SK-N-MC (cell line): ENCODE measurements around the gene KIF24.
"Not testable (repeated sequence)": the region's sequence is repeated elsewhere in the genome, so short reads cannot be mapped to it uniquely, and the experiment has no call there.

ENCODE experiments used
- DNase-seq: peaks from one replicate; pipeline ENCODE4 v3.0.0-alpha.2; 2011; ENCODE audit warnings: low read depth, low spot score
- H3K27ac ChIP-seq: fragments of 200-600 bp; sonication (generic); 2 replicates; pipeline ENCODE4 v1.5.1; 2016; ENCODE audit warnings: mixed run types
- H3K36me3 ChIP-seq: fragments of 200-600 bp; sonication (generic); 2 replicates; pipeline ENCODE4 v1.6.1; 2017; ENCODE audit warnings: antibody characterized with exemption, low read length, mixed read lengths; ENCODE audit not compliant: insufficient read depth
- H3K4me3 ChIP-seq: fragments of 200-600 bp; sonication (generic); 2 replicates; pipeline ENCODE4 v1.5.1; 2016
- H3K9ac ChIP-seq: fragments of 200-600 bp; sonication (generic); 2 replicates; pipeline ENCODE4 v1.8.0; 2017; ENCODE audit warnings: mixed run types, mixed read lengths; ENCODE audit not compliant: insufficient read length
- H3K9me3 ChIP-seq: fragments of 200-600 bp; sonication (generic); 2 replicates; pipeline ENCODE4 v1.6.1; 2017; ENCODE audit warnings: low read depth, mild to moderate bottlenecking, antibody characterized with exemption, low read length, moderate library complexity, mixed read lengths
- EZH2 ChIP-seq: fragments of 200-600 bp; sonication (generic); IDR thresholded peaks from one replicate; pipeline ENCODE4 v1.6.1; 2017; ENCODE audit warnings: antibody characterized with exemption
- FOXP2 ChIP-seq: optimal IDR thresholded peaks from 2 replicates; pipeline ENCODE3; 2011; ENCODE audit warnings: mild to moderate bottlenecking, moderate library complexity; ENCODE audit not compliant: insufficient read depth; ENCODE audit errors: extremely low read length, control extremely low read depth
- POLR2AphosphoS5 ChIP-seq: IDR thresholded peaks from 2 replicates; pipeline ENCODE4 v1.6.1; 2012; ENCODE audit warnings: mild to moderate bottlenecking, low read depth, low read length, borderline replicate concordance

Gene KIF24

DNA sequence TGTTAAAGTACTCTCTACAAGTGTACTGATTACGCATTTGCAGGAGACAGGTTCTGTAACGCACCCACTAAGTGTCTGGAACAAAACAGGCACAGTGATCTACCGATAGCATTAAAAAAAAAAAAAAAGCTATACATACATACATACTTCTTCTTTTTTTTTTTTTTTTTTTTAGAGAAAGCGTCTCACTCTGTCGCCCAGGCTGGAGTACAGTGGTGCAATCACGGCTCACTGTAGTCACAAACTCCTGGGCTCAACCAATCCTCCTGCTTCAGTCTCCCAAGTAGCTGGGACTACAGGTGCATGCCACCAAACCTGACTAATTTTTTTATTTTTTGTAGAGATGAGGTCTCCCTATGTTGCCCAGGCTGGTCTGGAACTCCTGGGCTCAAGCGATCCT, 7.6 kb downstream of the KIF24 start:
- H3K9me3 ChIP-seq: no peaks in the 10 kb centered on the region
- TF ChIP-seq FOXP2 (no peak), POLR2AphosphoS5 (no peak), EZH2 (no peak)
- DNase-seq: no peak
- no peak overlapping the region for H3K9ac ChIP-seq
- no peaks in the 10 kb centered on the region for H3K36me3 ChIP-seq
- H3K4me3 ChIP-seq: no peak overlapping the region
- no peak overlapping the region for H3K27ac ChIP-seq

DNA sequence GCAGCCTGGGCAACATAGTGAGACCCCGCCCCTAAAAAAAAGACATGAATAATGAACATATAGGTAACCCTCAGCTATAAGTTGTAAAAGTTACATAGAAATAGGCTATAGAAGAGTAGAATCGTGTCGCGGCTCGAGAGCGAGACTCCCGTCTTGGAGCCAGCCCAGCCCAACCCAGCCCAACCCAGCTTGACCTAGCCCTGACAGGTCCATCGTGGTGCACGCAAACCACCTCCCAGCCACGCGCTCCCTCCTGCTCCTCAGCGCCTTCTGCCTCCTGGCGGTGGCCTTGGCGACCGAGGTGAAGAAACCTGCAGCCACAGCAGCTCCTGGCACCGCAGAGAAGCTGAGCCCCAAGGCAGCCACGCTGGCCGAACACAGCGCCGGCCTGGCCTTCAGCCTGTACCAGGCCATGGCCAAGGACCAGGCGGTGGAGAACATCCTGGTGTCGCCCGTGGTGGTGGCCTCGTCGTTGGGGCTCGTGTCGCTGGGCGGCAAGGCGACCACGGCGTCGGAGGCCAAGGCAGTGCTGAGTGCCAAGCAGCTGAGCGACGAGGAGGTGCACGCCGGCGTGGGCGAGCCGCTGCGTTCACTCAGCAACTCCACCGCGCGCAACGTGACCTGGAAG, 10.8 kb downstream of the KIF24 start:
- Histone ChIP-seq H3K9me3 (no peaks in the 10 kb centered on the region), H3K4me3 (no peak overlapping the region), H3K27ac (no peak overlapping the region), H3K36me3 (no peaks in the 10 kb centered on the region), H3K9ac (no peak overlapping the region)
- TF ChIP-seq POLR2AphosphoS5 (no peak), EZH2 (no peak), FOXP2 (no peak)
- DNase-seq: no peak

DNA sequence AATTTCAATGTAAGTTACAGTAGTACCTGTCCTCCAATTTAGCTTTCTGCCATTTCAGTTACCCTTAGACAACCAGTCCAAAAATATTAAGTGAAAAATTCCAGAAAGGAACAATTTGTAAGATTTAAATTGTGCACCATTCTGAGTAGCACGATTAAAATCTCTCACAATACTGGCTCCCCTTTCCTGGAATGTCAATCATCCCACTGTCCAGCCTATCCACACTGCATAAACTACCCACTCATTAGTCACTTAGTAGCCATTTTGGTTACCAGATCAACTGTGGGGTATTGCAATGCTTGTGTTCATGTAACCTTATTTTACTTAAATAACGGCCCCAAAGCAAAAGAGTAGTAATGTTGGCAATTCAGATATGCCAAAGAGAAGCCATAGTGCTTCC, 11.6 kb downstream of the KIF24 start:
- Histone ChIP-seq H3K36me3 (no peaks in the 10 kb centered on the region), H3K9ac (no peak overlapping the region), H3K4me3 (no peak overlapping the region), H3K9me3 (no peaks in the 10 kb centered on the region), H3K27ac (no peak overlapping the region)
- TF ChIP-seq EZH2 (no peak), FOXP2 (no peak), POLR2AphosphoS5 (no peak)
- DNase-seq: no peak

DNA sequence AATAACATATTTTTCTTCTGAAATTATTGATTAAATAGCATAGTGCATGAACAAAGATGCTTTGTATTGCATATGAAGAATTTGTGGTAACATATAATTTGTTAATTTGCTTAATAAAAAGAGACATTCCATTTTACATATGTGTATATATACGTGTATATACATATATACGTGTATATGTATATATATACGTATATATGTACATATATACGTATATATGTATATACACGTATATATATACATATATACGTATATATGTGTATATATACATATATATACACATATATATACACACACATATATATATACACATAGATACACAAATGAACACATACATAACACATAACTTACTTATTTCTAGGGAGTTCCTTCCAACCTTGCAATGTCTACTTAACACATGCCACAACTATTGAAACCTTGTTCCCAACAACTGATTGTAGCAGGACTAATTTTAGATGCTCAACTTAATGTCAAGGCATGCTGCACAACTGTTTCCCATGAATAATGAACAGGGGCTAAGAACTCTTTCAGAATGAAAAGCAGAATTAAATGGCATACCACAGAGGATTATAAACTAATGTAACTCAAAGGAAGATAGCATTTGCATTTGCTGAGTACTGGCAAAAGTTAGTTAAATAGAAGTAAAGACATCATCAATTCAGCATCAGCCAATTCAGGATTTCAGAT, 17.4 kb downstream of the KIF24 start:
- Histone ChIP-seq H3K9me3 (no peaks in the 10 kb centered on the region), H3K36me3 (no peaks in the 10 kb centered on the region), H3K9ac (no peak overlapping the region), H3K27ac (no peak overlapping the region), H3K4me3 (no peak overlapping the region)
- no peak for DNase-seq
- TF ChIP-seq POLR2AphosphoS5 (no peak), EZH2 (no peak), FOXP2 (no peak)

DNA sequence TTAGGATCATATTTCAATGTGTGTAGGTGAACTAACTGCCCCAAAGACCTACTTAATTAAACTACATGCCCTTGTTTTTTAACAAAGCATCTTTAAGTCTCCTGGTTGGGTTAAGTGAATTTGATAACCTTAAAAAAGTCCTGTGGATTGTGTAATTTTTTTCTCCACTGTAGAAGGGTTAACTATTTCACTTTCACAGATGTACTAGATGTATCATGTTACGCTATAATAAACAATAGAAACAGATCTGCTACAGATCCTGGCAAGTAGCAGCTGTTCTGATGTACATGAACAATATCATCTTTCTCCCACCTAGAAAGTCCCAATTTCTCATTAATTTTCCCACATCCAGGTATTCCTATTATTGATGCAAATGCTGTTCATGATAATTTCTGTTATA, 18.9 kb downstream of the KIF24 start:
- Histone ChIP-seq H3K4me3 (no peak overlapping the region), H3K27ac (no peak overlapping the region), H3K9ac (no peak overlapping the region), H3K36me3 (no peaks in the 10 kb centered on the region), H3K9me3 (no peaks in the 10 kb centered on the region)
- no peak for DNase-seq
- no peak for TF ChIP-seq FOXP2
- no peak for TF ChIP-seq POLR2AphosphoS5

DNA sequence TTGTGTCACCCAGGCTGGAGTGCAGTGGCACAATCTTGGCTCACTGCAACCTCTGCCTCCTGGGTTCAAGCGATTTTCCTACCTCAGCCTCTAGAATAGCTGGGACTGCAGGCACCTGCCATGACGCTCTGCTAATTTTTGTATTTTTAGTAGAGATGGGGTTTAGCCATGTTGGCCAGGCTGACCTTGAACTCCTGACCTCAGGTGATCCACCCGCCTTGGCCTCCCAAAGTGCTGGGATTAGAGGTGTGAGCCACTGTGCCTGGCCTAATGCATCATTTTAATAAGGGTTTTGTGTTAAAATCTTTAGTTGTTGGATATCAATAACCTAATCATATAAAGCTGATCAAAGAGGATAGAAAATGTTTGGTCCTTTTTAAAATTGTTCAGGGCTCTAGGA, 20.8 kb downstream of the KIF24 start:
- H3K9ac ChIP-seq, DNase-seq, H3K27ac ChIP-seq, H3K4me3 ChIP-seq, H3K9me3 ChIP-seq, H3K36me3 ChIP-seq: not testable (repeated sequence)

DNA sequence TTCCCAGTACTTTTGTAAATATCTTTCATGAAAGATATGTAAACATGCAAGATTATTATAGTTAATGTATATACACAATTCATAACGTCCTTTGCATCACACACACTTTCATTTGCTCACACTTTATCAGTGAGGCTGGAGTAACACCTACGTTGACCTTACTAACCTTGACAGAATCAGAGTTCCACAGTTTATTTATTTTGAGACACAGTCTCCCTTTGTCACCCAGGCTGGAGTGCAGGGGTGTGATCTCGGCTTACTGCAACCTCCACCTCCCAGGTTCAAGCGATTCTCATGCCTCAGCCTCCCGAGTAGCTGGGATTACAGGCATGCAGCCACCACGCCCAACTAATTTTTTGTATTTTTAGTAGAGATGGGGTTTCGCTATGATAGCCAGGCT, 28.0 kb downstream of the KIF24 start:
- not testable (repeated sequence) for H3K36me3 ChIP-seq, H3K27ac ChIP-seq, H3K9me3 ChIP-seq, H3K9ac ChIP-seq, H3K4me3 ChIP-seq, DNase-seq

DNA sequence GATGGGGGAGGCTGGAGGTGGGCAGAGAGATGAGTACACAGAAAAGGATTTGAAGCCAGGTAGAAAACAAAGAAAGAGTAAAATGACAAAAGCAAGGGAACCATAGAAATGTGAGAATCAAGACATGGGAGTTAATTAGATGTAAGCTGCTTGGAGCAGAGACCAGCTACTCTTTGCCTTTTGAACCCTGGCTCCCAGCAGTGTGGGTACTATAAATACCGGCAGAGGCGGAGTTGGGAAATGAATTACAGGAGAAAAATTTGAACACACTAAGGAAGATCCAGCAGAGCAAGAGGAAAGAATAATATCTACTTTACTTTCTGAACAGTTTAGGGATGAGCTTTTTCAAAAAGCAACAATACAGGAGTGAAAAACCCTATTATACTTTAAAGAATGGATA, 36.5 kb downstream of the KIF24 start:
- Histone ChIP-seq H3K9ac (no peak overlapping the region), H3K9me3 (no peaks in the 10 kb centered on the region), H3K27ac (no peak overlapping the region), H3K4me3 (no peak overlapping the region), H3K36me3 (no peaks in the 10 kb centered on the region)
- DNase-seq: no peak
- TF ChIP-seq FOXP2 (no peak), EZH2 (no peak), POLR2AphosphoS5 (no peak)

DNA sequence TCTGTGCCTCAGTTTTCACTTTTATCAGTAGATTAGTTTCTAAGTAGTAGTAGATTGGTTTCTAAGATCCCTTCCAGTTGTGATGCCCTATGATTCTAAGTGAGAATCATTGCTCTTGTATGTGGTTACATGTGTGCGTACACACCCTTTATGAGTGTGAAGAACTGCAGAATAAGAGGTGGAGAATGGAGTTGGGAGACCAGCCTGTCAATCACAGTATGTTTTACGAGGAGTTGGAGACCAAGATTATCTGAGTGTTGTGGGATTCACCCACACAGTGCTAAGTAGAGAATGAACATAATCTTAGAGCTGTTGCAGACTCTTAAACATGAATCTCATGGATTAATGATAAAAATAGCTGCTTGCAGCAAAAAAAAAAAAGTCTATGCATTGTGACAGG, 37.6 kb downstream of the KIF24 start:
- Histone ChIP-seq H3K27ac (no peak overlapping the region), H3K9me3 (no peaks in the 10 kb centered on the region), H3K4me3 (no peak overlapping the region), H3K36me3 (no peaks in the 10 kb centered on the region), H3K9ac (no peak overlapping the region)
- no peak for TF ChIP-seq FOXP2
- TF ChIP-seq POLR2AphosphoS5: no peak
- TF ChIP-seq EZH2: no peak
- DNase-seq: no peak
